ENCODE measurements around the gene RHNO1. TPM values are rescaled to one million over a fixed set of nuclear protein-coding genes. Genes with fewer than 3 reads are reported as not detected.
A peak's percentile ranks its signal among the peaks of the same experiment; 100 is the strongest.

RHNO1 gene
- total and polyA plus RNA-seq, 2 of the 13 experiments (the other 11 are each of a cell fraction or from before 2014, with no cell fraction given), result 27.2 to 49.6 TPM

- TF ChIP-seq ZBTB43 (CRISPR knock-in tag; conservative IDR thresholded peaks at IDR 0.05), result no peak
- TF ChIP-seq ZNF878 (CRISPR knock-in tag; IDR thresholded peaks at IDR 0.05), result no peak
- TF ChIP-seq MLLT10 (CRISPR knock-in tag; IDR thresholded peaks at IDR 0.05), result no peak
- TF ChIP-seq PATZ1 (CRISPR knock-in tag; IDR thresholded peaks at IDR 0.05), result peak; percentile 53
- TF ChIP-seq LRRFIP1 (CRISPR knock-in tag; conservative IDR thresholded peaks at IDR 0.05), result no peak
- no peak for TF ChIP-seq PHF5A (CRISPR knock-in tag; IDR thresholded peaks at IDR 0.05; ENCODE audit: low read depth, unreplicated experiment)
- TF ChIP-seq ZNF816 (CRISPR knock-in tag; IDR thresholded peaks at IDR 0.05; ENCODE audit: borderline replicate concordance), result no peak; the same call in 1 of the 2 replicates
- TF ChIP-seq HMGXB3 (CRISPR knock-in tag; IDR thresholded peaks at IDR 0.05; ENCODE audit: borderline replicate concordance), result no peak
- TF ChIP-seq JUNB (CRISPR knock-in tag; IDR thresholded peaks at IDR 0.05; ENCODE audit: borderline replicate concordance), result no peak
- TF ChIP-seq ZFP90 (CRISPR knock-in tag; IDR thresholded peaks at IDR 0.05; ENCODE audit: borderline replicate concordance), result no peak
- no peak for TF ChIP-seq GABPA (IDR thresholded peaks at IDR 0.05; ENCODE audit: low read depth, low read length)
- TF ChIP-seq GABPA (CRISPR knock-in tag; IDR thresholded peaks at IDR 0.05; ENCODE audit: low read depth), result no peak
- no peak for TF ChIP-seq ZMAT5 (CRISPR knock-in tag; IDR thresholded peaks at IDR 0.05; ENCODE audit: borderline replicate concordance, low read depth)
These were observed at the start of gene RHNO1, which contains the start of gene FOXM1 (continued) for GRCh38 chr12:2877047-2877952.
